ENCODE measurements around the gene MTA2. TPM values are rescaled to one million over a fixed set of nuclear protein-coding genes. Genes with fewer than 3 reads are reported as not detected.

MTA2 gene
- total RNA-seq, 1 experiment from 2014 or later, result 241 TPM

- CTCF ChIA-PET, result interaction anchor here (0.7 to 1.2 kb wide), 3 partner anchors 10 to 115 kb away, joined by 3 to 6 read pairs (median 5); partner anchors contain the start of gene MTA2
- Histone ChIP-seq H3K9me3 (ENCODE audit: low read depth, low read length, poor library complexity, severe bottlenecking) (no peaks in the 10 kb centered on the region), H3K36me3 (ENCODE audit: insufficient read depth, low read length, poor library complexity, severe bottlenecking) (no peaks in the 10 kb centered on the region), H3K4me3 (ENCODE audit: low read depth, low read length, poor library complexity, severe bottlenecking) (peak overlapping the region; percentile 80), H3K4me1 (ENCODE audit: insufficient read depth, low read length, poor library complexity, severe bottlenecking) (peaks cover 18% of the 10 kb centered on the region), H3K27ac (ENCODE audit: low read depth, low read length, poor library complexity, severe bottlenecking) (peak overlapping the region; percentile 76), H3K27me3 (replicated peaks; ENCODE audit: insufficient read depth, low read depth, low read length, poor library complexity) (no peaks in the 10 kb centered on the region)
- intact Hi-C loops (cut with micrococcal nuclease; ENCODE audit: unreplicated experiment), result no loop called here
- TF ChIP-seq, protein P1, sequence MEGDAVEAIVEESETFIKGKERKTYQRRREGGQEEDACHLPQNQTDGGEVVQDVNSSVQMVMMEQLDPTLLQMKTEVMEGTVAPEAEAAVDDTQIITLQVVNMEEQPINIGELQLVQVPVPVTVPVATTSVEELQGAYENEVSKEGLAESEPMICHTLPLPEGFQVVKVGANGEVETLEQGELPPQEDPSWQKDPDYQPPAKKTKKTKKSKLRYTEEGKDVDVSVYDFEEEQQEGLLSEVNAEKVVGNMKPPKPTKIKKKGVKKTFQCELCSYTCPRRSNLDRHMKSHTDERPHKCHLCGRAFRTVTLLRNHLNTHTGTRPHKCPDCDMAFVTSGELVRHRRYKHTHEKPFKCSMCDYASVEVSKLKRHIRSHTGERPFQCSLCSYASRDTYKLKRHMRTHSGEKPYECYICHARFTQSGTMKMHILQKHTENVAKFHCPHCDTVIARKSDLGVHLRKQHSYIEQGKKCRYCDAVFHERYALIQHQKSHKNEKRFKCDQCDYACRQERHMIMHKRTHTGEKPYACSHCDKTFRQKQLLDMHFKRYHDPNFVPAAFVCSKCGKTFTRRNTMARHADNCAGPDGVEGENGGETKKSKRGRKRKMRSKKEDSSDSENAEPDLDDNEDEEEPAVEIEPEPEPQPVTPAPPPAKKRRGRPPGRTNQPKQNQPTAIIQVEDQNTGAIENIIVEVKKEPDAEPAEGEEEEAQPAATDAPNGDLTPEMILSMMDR (conservative IDR thresholded peaks at IDR 0.05; ENCODE audit: low read depth, low read length), result no peak
- TF ChIP-seq EZH2 (IDR thresholded peaks at IDR 0.05; ENCODE audit: borderline replicate concordance, low read depth, low read length, poor library complexity, severe bottlenecking), result no peak
- no peak for DNase-seq (ENCODE audit: low spot score)
- no TSS peak for BruUV-seq (replicated peaks)
- POLR2A ChIA-PET (ENCODE audit: low non-redundant PET), result interaction anchor here (0.6 to 1.0 kb wide), 2 partner anchors 9 to 20 kb away, joined by 3 to 5 read pairs; partner anchors contain the start of genes MTA2 and TUT1
Observed at GRCh38 chr11:62610814-62611704, 9.4 kb upstream of the MTA2 start.

DNA sequence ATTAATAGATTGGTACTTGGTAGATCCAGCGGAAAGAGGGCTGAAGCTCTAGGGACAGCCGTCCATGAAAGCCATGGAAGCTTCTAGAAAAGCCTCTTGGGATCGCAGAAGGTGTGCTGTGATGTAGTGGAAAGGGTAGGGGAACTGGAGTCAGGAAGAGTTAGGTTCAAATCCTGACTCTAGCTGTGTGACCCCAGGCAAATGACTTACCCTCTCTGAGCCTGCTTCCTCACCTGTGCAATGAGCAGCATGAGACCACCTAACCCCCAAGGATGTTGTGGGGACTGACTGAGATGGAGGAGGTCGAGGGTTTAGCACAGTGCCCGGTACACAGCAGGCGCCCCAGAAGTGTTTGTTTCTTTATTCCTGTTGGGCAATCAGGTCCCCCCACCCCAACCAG, 8.7 kb upstream of the MTA2 start:
- Histone ChIP-seq H3K27me3 (replicated peaks; ENCODE audit: insufficient read depth, low read depth, low read length, poor library complexity) (no peaks in the 10 kb centered on the region), H3K36me3 (ENCODE audit: insufficient read depth, low read length, poor library complexity, severe bottlenecking) (no peaks in the 10 kb centered on the region), H3K9me3 (ENCODE audit: low read depth, low read length, poor library complexity, severe bottlenecking) (no peaks in the 10 kb centered on the region), H3K4me1 (ENCODE audit: insufficient read depth, low read length, poor library complexity, severe bottlenecking) (peaks cover 18% of the 10 kb centered on the region), H3K27ac (ENCODE audit: low read depth, low read length, poor library complexity, severe bottlenecking) (no peak overlapping the region), H3K4me3 (ENCODE audit: low read depth, low read length, poor library complexity, severe bottlenecking) (no peak overlapping the region)
- no TSS peak for BruUV-seq (replicated peaks)
- no peak for DNase-seq (ENCODE audit: low spot score)
- TF ChIP-seq, protein P1 (conservative IDR thresholded peaks at IDR 0.05; ENCODE audit: low read depth, low read length), result no peak
- TF ChIP-seq EZH2 (IDR thresholded peaks at IDR 0.05; ENCODE audit: borderline replicate concordance, low read depth, low read length, poor library complexity, severe bottlenecking), result no peak
- ChIA-PET CTCF (interaction anchor here (0.5 kb wide), 1 partner anchor 198 kb away, joined by 3 read pairs; no protein-coding TSS in a partner anchor), POLR2A (ENCODE audit: low non-redundant PET) (no interaction called here)
- intact Hi-C loops (cut with micrococcal nuclease; ENCODE audit: unreplicated experiment), result no loop called here

DNA sequence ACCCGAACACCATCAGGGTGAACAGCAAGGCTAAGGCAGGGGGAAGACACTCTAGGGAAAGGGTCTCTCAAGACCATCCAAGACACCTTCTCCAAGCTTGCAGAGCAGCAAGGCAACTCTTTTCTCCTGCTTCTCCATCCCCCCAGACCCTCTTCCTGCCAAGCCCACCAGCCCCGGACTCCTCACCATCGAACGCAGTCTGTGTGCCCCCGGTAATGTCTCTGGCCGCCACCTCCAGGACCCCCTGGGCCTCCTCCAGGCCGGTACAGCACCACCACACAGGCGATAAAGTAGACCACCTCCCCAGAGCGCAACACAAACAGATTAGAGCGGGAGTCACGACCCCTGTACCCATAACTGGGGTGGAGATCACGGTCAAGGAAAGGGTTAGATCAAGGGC, 7.1 kb upstream of the MTA2 start:
- H3K9me3 ChIP-seq (ENCODE audit: low read depth, low read length, poor library complexity, severe bottlenecking), result no peaks in the 10 kb centered on the region
- no peak overlapping the region for H3K4me3 ChIP-seq (ENCODE audit: low read depth, low read length, poor library complexity, severe bottlenecking)
- CTCF ChIA-PET, result no interaction called here
- H3K4me1 ChIP-seq (ENCODE audit: insufficient read depth, low read length, poor library complexity, severe bottlenecking), result peaks cover 18% of the 10 kb centered on the region
- no TSS peak for BruUV-seq (replicated peaks)
- POLR2A ChIA-PET (ENCODE audit: low non-redundant PET), result no interaction called here
- TF ChIP-seq, protein P1 (conservative IDR thresholded peaks at IDR 0.05; ENCODE audit: low read depth, low read length), result no peak
- no peak for TF ChIP-seq EZH2 (IDR thresholded peaks at IDR 0.05; ENCODE audit: borderline replicate concordance, low read depth, low read length, poor library complexity, severe bottlenecking)
- intact Hi-C loops (cut with micrococcal nuclease; ENCODE audit: unreplicated experiment), result no loop called here
- H3K36me3 ChIP-seq (ENCODE audit: insufficient read depth, low read length, poor library complexity, severe bottlenecking), result no peaks in the 10 kb centered on the region
- no peak for DNase-seq (ENCODE audit: low spot score)
- H3K27ac ChIP-seq (ENCODE audit: low read depth, low read length, poor library complexity, severe bottlenecking), result no peak overlapping the region
- no peaks in the 10 kb centered on the region for H3K27me3 ChIP-seq (replicated peaks; ENCODE audit: insufficient read depth, low read depth, low read length, poor library complexity)

Measured in A673 (cell line).